Stomach (tissue), 9 donors: ENCODE data around the gene DNAJB1. TPM values are rescaled to one million over a fixed set of nuclear protein-coding genes. Genes with fewer than 3 reads are reported as not detected.

Experiments
- DNase-seq, 2 donors: peaks; one replicate each; pipeline versions ENCODE4 v3.0.0 to v3.0.0-alpha.2; 2013 to 2019
- H3K27ac ChIP-seq, 5 donors: fragments of 200-600 bp in 4 of 5; sonication (generic) in 4 of 5; one replicate each; pipeline ENCODE4 v1.5.1; 2013 to 2019; ENCODE audit warnings: mild to moderate bottlenecking in 1 of 5, moderate library complexity in 1 of 5
- H3K27me3 ChIP-seq, 3 donors: fragments of 200-600 bp; sonication (generic); one replicate each; pipeline ENCODE4 v1.5.1; 2017 to 2019; ENCODE audit warnings: mixed run types in 1 of 3
- H3K36me3 ChIP-seq, 4 donors: fragments of 200-600 bp; sonication (generic); 1 replicate in 3 of 4; 2 replicates in 1 of 4; pipeline ENCODE4 v1.5.1; 2016 to 2019
- H3K4me1 ChIP-seq, 4 donors: fragments of 200-600 bp; sonication (generic); one replicate each; pipeline ENCODE4 v1.5.1; 2016 to 2019
- H3K4me3 ChIP-seq, 4 donors: fragments of 200-600 bp; sonication (generic) in 3 of 4; one replicate each; pipeline ENCODE4 v1.5.1; 2016 to 2019; ENCODE audit warnings: mild to moderate bottlenecking in 1 of 4
- H3K9me3 ChIP-seq, 4 donors: fragments of 200-600 bp; sonication (generic); one replicate each; pipeline ENCODE4 v1.5.1; 2016 to 2019
- CTCF ChIP-seq, 7 experiments: fragments of 450-650 bp in 4 of 7; fragments of 200-600 bp in 3 of 7; sonication (generic) in 3 of 7; IDR thresholded peaks; one replicate each; pipeline ENCODE4 v1.5.1; 2016 to 2019; ENCODE audit warnings: antibody characterized with exemption in 7 of 7, control low read depth in 2 of 7, mild to moderate bottlenecking in 1 of 7
- EP300 ChIP-seq: sonication (generic); formaldehyde crosslinking; IDR thresholded peaks from one replicate; pipeline ENCODE4 v1.6.1; 2017; ENCODE audit warnings: antibody characterized with exemption
- POLR2A ChIP-seq, 4 donors: fragments of 450-650 bp; IDR thresholded peaks; one replicate each; pipeline ENCODE4 v1.6.1; 2016; ENCODE audit warnings: antibody characterized with exemption in 4 of 4, control low read depth in 2 of 4, mild to moderate bottlenecking in 1 of 4, moderate library complexity in 1 of 4
- POLR2AphosphoS5 ChIP-seq, 3 donors: sonication (generic); formaldehyde crosslinking; IDR thresholded peaks; one replicate each; pipeline ENCODE4 v1.6.1; 2016; ENCODE audit warnings: antibody characterized with exemption in 3 of 3
- WGBS, 5 donors: extraction: QIAGEN DNeasy Blood & Tissue Kit in 3 of 5; methylation state at CpG; one replicate each; pipeline versions ENCODE4 v1.1.5 to v1.1.7; 2013 to 2018; 5-methylcytosine and 5-hydroxymethylcytosine counted together
- intact Hi-C: fragments of 100-400 bp; cut with DNase I; formaldehyde crosslinking; loops from one replicate; pipeline ENCODE4 v1.15.1; 2023; ENCODE audit warnings: low total_unique reads
- polyA plus RNA-seq, 3 donors: library from polyadenylated mRNA; stranded (reverse); fragments of 200-250 nt; gene quantifications; one replicate each; pipeline ENCODE4 v1.2.3, GENCODE V29; 2013
- total RNA-seq, 5 donors: library from RNA; depleted of rRNA; stranded (reverse); fragments of >200 nt; gene quantifications; one replicate each; pipeline versions ENCODE4 v1.1.0 to v1.2.3, GENCODE V29; 2014 to 2016
- donor health status: healthy with polysubstance abuse.
- donor health status: Bipolar disorder and iron deficiency.
- donor health status: healthy.

DNAJB1 gene
- total and polyA plus RNA-seq, 8 donors = 9.9 to 85.8 (median 50.4) TPM

GRCh38 chr19:14560776-14561108, 42.5 kb upstream of the DNAJB1 start:
- TF ChIP-seq EP300 (no peak), POLR2AphosphoS5 (IDR thresholded peaks at IDR 0.05) (no peak), CTCF (IDR thresholded peaks at IDR 0.05) (no peak), POLR2A (IDR thresholded peaks at IDR 0.05) (no peak)
- H3K9me3 ChIP-seq = no peaks in the 10 kb centered on the region
- no peak for DNase-seq
- H3K4me3 ChIP-seq = no peak overlapping the region
- no peaks in the 10 kb centered on the region for H3K27me3 ChIP-seq
- intact Hi-C loops = loop anchor here (10.0 kb wide), 1 partner anchor 134 kb away; the partner anchor contains the start of gene ZNF333
- H3K27ac ChIP-seq = peak overlapping the region in 3 of 5 donors; percentile 33 to 61 (median 49)
- peaks cover 22 to 46% (median 40%) of the 10 kb centered on the region in 4 donors for H3K4me1 ChIP-seq
- WGBS, 5 donors = 83 to 92% (median 88%) methylated on average over 6 of the region's 6 CpGs; no CpG with 5 or more reads in 1 of the 5 donors
- peaks cover 8 to 38% (median 23%) of the 10 kb centered on the region in 4 donors for H3K36me3 ChIP-seq

DNA sequence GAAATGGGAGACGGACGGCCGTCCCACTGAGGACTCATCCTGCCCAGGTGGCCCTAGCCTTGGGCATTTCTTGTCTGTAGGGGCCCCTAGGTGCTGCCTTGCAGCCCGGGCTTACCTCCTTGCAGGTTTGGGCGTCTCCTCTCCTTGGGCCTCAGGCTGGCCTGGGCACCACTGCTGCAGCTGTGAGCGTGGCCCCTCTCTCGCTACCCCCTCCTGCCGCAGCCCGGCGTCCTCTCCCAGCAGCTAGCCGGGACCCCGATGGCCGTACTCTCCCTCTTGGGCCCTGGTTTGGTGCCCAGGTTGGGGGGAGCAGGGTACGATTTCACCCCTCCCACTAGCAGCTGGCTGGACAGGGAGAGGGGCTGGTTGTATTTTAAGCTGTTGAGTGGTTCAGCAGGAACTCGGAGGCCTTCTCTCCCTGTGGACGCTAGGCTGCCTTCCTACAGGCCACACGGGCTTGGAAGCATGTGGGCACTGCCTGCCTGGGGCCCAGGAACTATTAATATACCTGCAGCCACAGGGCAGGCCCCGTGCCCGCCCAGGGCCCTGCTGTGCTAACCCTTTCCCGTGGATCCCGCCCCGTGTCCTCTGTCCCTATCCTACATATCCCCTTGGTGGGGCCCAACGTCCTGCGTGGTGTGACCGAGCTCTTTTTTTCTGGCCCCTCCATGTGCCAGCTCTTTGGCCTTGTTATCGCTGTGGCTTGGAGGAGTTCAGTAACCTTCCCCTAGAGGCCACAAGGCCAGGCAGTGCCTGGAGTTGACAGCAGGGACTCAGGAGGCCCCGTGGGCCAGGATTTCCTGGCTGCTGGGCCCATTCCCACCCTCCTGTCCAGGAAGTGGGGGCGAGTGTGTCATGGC, 41.9 kb upstream of the DNAJB1 start:
- peaks cover 3 to 32% (median 17%) of the 10 kb centered on the region in 4 donors for H3K36me3 ChIP-seq
- peak overlapping the region in 2 of 5 donors; percentile 49 to 61 for H3K27ac ChIP-seq
- DNase-seq = no peak
- TF ChIP-seq POLR2A (IDR thresholded peaks at IDR 0.05) (no peak), EP300 (no peak), POLR2AphosphoS5 (IDR thresholded peaks at IDR 0.05) (no peak), CTCF (IDR thresholded peaks at IDR 0.05) (no peak)
- no peak overlapping the region for H3K4me3 ChIP-seq
- WGBS, 5 donors = 77 to 83% (median 79%) methylated on average over 26 to 28 of the region's 28 CpGs
- peaks cover 22 to 50% (median 40%) of the 10 kb centered on the region in 4 donors for H3K4me1 ChIP-seq
- intact Hi-C loops = loop anchor here (10.0 kb wide), 1 partner anchor 135 kb away; the partner anchor contains the start of gene ZNF333
- no peaks in the 10 kb centered on the region for H3K27me3 ChIP-seq
- no peaks in the 10 kb centered on the region for H3K9me3 ChIP-seq

- Histone ChIP-seq H3K4me1 (peaks cover 22 to 55% (median 46%) of the 10 kb centered on the region in 4 donors), H3K9me3 (no peaks in the 10 kb centered on the region), H3K36me3 (peaks cover 0 to 17% (median 5%) of the 10 kb centered on the region in 4 donors), H3K4me3 (no peak overlapping the region), H3K27ac (no peak overlapping the region), H3K27me3 (no peaks in the 10 kb centered on the region)
- TF ChIP-seq POLR2AphosphoS5 (IDR thresholded peaks at IDR 0.05) (no peak), EP300 (no peak), POLR2A (IDR thresholded peaks at IDR 0.05) (no peak), CTCF (IDR thresholded peaks at IDR 0.05) (no peak)
- 82 to 86% (median 84%) methylated on average over 21 to 23 of the region's 23 CpGs for WGBS, 5 donors
- no peak for DNase-seq
- intact Hi-C loops = no loop called here
Measured at GRCh38 chr19:14558370-14559066, 40.3 kb upstream of the DNAJB1 start.

DNA sequence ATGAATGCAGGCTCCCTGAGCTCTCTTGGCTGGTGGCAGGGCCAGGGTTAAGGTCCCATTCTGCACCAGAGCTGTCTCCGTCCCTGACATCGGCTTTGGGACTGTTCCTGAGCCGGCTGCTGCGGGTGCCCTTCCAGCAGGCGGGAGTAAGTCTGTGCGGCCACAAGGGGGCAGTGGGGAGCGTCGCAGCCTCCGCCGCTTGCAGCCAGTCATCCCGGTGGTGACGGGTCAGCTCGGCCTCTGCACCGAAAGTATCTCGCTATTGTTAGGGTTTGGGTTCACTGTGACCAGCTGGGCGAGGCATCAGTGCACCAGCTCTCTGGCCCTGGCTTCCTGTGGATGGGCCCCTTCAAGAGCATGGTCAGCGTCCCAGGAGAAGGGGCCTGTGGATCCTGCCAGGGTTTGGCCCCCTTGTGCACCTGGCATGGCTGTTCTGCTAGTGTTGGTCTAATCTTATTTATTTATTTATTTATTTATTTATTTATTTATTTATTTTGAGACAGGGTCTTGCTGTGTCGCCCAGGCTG, 38.5 kb upstream of the DNAJB1 start:
- H3K4me1 ChIP-seq = peaks cover 15 to 51% (median 40%) of the 10 kb centered on the region in 4 donors
- H3K27ac ChIP-seq = peak overlapping the region in 1 of 5 donors; percentile 6
- peak overlapping the region in 2 of 4 donors; percentile 9 to 20 for H3K4me3 ChIP-seq
- H3K27me3 ChIP-seq = no peaks in the 10 kb centered on the region
- intact Hi-C loops = no loop called here
- 10 to 28% (median 10%) methylated on average over 8 to 18 of the region's 18 CpGs for WGBS, 5 donors
- TF ChIP-seq CTCF (IDR thresholded peaks at IDR 0.05) (peak in 5 of 7 experiments; percentile 67 to 98 (median 90)), POLR2AphosphoS5 (IDR thresholded peaks at IDR 0.05) (peak in 2 of 3 donors; percentile 9 to 67), EP300 (no peak), POLR2A (IDR thresholded peaks at IDR 0.05) (no peak)
- H3K36me3 ChIP-seq = peaks cover 0 to 11% (median 7%) of the 10 kb centered on the region in 4 donors
- H3K9me3 ChIP-seq = no peaks in the 10 kb centered on the region
- DNase-seq = peak; percentile 78 to 93
